BE2C (cell line): Measurements from ENCODE around the gene MPG.

Experiments
- DNase-seq: peaks from one replicate; pipeline ENCODE4 v3.0.0-alpha.2; 2020
- H3K27me3 ChIP-seq: fragments of 250-450 bp; sonication (Bioruptor Pico); 2 replicates; pipeline ENCODE4 v1.5.1; 2020; ENCODE audit warnings: mild to moderate bottlenecking
- H3K36me3 ChIP-seq: fragments of 250-450 bp; sonication (Bioruptor Pico); 2 replicates; pipeline ENCODE4 v1.5.1; 2020; ENCODE audit warnings: mild to moderate bottlenecking
- H3K4me1 ChIP-seq: fragments of 250-450 bp; sonication (Bioruptor Pico); 2 replicates; pipeline ENCODE4 v1.5.1; 2020
- H3K4me3 ChIP-seq: 2 replicates; pipeline ENCODE4 v1.5.1; 2011; ENCODE audit warnings: low read depth, low read length
- H3K9me3 ChIP-seq: fragments of 250-450 bp; sonication (Bioruptor Pico); 2 replicates; pipeline ENCODE4 v1.5.1; 2020
- TF ChIP-seq, protein P1 (sequence below): IDR thresholded peaks from 2 replicates; pipeline ENCODE4 v1.5.1; 2012; ENCODE audit warnings: mild to moderate bottlenecking, low read depth, low read length

The MPG gene

DNA sequence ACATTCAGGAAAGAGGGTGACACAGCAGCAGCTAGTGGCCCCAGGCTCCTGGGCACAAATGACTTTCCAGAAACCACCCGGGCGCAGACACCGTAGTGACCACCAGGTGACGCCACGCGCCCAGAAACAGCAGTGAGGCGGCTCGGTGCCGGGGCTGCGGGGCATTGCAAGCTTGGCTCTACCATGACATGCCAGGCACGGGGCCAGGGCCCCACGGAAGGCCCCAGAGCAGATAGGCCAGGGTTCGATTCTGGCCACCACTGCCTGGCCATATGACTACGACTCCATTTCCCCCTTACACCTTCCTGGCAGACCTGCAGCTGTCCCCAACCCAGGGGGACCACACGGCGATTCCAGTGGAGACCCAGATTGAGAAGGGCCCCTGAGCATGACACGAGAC lies 12.3 kb upstream of the MPG start:
- TF ChIP-seq, protein P1, sequence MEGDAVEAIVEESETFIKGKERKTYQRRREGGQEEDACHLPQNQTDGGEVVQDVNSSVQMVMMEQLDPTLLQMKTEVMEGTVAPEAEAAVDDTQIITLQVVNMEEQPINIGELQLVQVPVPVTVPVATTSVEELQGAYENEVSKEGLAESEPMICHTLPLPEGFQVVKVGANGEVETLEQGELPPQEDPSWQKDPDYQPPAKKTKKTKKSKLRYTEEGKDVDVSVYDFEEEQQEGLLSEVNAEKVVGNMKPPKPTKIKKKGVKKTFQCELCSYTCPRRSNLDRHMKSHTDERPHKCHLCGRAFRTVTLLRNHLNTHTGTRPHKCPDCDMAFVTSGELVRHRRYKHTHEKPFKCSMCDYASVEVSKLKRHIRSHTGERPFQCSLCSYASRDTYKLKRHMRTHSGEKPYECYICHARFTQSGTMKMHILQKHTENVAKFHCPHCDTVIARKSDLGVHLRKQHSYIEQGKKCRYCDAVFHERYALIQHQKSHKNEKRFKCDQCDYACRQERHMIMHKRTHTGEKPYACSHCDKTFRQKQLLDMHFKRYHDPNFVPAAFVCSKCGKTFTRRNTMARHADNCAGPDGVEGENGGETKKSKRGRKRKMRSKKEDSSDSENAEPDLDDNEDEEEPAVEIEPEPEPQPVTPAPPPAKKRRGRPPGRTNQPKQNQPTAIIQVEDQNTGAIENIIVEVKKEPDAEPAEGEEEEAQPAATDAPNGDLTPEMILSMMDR = peak; percentile 97
- Histone ChIP-seq H3K36me3 (no peaks in the 10 kb centered on the region), H3K9me3 (no peaks in the 10 kb centered on the region), H3K4me3 (no peak overlapping the region), H3K4me1 (no peaks in the 10 kb centered on the region), H3K27me3 (peaks cover 33% of the 10 kb centered on the region)
- DNase-seq = peak; percentile 92

DNA sequence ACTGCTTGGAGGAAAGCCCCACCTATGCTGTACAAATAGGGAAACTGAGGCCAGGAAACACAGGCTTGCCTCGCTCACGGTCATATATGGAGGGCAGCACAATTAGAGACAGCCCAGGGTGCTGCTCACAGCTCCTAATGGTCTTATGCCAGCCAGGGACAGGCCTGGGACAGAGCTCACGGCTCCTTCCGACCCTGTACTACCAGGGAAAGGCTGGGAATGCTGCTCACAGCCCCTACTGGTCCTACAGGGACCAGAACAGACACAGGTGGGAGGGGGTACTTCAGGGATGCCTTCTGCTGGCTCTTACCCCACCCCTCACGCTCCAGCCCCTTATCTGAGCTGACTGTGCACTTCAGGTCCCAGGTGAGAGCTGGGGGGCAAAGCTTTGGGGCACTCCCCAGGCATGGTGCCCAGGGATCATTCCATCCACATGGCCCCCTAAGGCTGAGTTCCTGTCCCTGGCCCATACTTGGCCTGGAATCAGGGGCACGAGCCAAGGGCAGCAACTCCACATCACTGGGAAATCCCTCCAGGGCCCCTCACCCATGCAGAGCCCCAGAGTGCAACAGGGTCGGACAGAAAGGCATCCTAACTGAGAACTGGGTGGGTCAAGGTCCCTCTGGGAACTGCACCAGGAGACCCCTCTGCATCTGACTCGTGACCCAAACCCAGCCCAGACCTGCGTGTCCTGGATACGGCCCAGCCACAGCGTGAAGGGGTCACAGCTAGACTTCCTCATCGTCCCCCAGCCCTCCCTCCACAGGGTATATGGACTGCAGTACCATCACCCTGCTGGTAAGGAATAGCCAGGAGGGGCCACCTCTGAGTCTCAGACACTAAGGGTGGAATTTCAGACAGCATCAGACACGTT lies 11.5 kb upstream of the MPG start:
- H3K4me1 ChIP-seq = no peaks in the 10 kb centered on the region
- no peak overlapping the region for H3K4me3 ChIP-seq
- TF ChIP-seq, protein P1 = no peak
- no peaks in the 10 kb centered on the region for H3K36me3 ChIP-seq
- DNase-seq = no peak
- no peaks in the 10 kb centered on the region for H3K9me3 ChIP-seq
- peaks cover 29% of the 10 kb centered on the region for H3K27me3 ChIP-seq

DNA sequence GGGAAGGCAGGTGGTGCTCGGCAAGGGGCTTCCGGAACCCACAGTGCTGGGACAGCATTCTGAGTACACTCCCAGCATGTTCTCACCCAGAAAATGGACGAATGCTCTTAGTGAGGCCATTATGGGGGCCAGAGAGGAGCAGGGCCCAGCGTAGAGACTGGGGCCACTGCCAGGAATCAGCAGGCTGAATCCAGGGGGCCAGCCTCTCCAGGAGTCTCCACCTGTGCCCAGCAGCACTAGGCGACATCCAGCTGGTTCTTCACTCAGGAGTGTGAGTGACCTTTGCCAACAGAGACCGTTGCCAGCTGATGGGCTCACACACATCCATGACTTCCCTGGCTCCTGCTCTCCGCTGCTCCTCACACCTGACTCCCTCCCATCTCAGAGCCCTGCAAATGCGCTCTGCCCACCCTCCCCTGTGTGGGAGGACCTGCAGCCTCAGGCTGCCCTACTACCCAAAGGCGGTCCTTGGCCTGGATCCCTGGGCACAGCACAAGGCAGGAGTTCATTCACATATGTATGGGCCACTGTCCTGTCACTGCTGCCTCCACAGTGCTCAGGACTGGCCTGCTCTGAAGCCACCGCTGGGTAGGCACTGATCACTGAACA lies 10.7 kb upstream of the MPG start:
- no peak for DNase-seq
- Histone ChIP-seq H3K9me3 (no peaks in the 10 kb centered on the region), H3K36me3 (no peaks in the 10 kb centered on the region), H3K4me1 (no peaks in the 10 kb centered on the region), H3K27me3 (peaks cover 27% of the 10 kb centered on the region), H3K4me3 (no peak overlapping the region)
- TF ChIP-seq, protein P1 = no peak

DNA sequence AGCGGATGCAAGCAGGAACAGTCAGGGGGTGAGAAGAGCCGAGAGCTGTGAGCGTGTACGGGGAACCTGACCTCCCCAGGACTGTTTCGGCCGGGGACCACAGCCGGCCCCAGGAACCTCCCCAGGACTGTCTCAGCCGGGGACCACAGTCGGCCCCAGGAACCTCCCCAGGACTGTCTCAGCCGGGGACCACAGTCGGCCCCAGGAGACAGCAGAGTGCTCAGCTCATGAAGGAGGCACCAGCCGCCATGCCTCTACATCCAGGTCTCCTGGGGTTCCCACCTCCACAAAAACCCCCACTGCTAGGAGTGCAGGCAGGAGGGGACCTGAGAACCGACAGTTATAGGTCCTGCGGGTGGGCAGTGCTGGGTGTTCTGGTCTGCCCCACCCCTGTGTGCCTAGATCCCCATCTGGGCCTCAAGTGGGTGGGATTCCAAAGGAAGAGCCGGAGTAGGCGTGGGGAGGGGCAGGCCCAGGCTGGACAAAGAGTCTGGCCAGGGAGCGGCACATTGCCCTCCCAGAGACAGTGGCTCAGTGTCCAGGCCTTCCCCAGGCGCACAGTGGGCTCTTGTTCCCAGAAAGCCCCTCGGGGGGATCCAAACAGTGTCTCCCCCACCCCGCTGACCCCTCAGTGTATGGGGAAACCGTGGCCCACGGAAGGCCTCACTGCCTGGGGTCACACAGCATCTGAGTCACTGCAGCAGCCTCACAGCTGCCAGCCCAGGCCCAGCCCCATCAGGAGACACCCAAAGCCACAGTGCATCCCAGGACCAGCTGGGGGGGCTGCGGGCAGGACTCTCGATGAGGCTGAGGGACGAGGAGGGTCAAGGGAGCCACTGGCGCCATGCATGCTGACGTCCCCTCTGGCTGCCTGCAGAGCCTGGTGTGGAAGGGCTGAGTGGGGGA lies 9.9 kb upstream of the MPG start:
- H3K27me3 ChIP-seq = peaks cover 25% of the 10 kb centered on the region
- peaks cover 3% of the 10 kb centered on the region; the same call in 1 of the 2 replicates for H3K4me1 ChIP-seq
- TF ChIP-seq, protein P1 = no peak
- no peaks in the 10 kb centered on the region for H3K36me3 ChIP-seq
- DNase-seq = no peak
- H3K9me3 ChIP-seq = no peaks in the 10 kb centered on the region
- H3K4me3 ChIP-seq = no peak overlapping the region

DNA sequence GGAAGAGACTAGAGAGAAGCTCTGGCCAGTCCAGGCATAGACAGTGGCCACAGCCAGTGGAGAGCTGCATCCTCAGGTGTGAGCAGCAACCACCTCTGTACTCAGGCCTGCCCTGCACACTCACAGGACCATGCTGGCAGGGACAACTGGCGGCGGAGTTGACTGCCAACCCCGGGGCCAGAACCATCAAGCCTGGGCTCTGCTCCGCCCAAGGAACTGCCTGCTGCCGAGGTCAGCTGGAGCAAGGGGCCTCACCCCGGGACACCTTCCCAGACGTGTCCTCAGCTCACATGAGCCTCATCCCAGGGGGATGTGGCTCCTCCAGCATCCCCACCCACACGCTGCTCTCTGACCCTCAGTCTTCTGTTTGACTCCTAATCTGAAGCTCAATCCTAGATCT lies 8.8 kb upstream of the MPG start:
- TF ChIP-seq, protein P1 = no peak
- Histone ChIP-seq H3K4me3 (no peak overlapping the region), H3K27me3 (peaks cover 16% of the 10 kb centered on the region), H3K4me1 (peaks cover 3% of the 10 kb centered on the region; the same call in 1 of the 2 replicates), H3K9me3 (no peaks in the 10 kb centered on the region), H3K36me3 (no peaks in the 10 kb centered on the region)
- DNase-seq = no peak
